PC-3 (cell line): ENCODE data around the gene RILPL2. TPM values are rescaled to one million over a fixed set of nuclear protein-coding genes. Genes with fewer than 3 reads are reported as not detected.
"Not testable (repeated sequence)": the region's sequence is repeated elsewhere in the genome, so short reads cannot be mapped to it uniquely, and the experiment has no call there.

ENCODE experiments used
- ATAC-seq: fragments of 200-7000 bp; cut with Tn5 transposase; 2 replicates; pipeline ENCODE4 v1.9.1; 2020; ENCODE audit warnings: mild to moderate bottlenecking, moderate library complexity
- BruUV-seq: library from RNA; stranded (reverse); fragments of 400-500 nt; replicated peaks from 2 replicates; lab custom pipeline; 2021; lab: Mats Ljungman, UMichigan
- CTCF ChIA-PET: fragments of 300-600 bp; sonication (Branson Sonifier 250); formaldehyde crosslinking; loops from one replicate; lab custom pipeline; 2022; ENCODE audit warnings: antibody characterized with exemption; lab: Charles Lee
- POLR2A ChIA-PET: fragments of 300-600 bp; sonication (Branson Sonifier 250); formaldehyde crosslinking; loops from one replicate; lab custom pipeline; 2022; ENCODE audit warnings: antibody characterized with exemption; ENCODE audit not compliant: unreplicated experiment; lab: Charles Lee
- DNase-seq: peaks from one replicate; pipeline ENCODE4 v3.0.0-alpha.2; 2015
- H2AFZ ChIP-seq: fragments of 300-600 bp; sonication (generic); 2 replicates; pipeline ENCODE4 v1.6.0; 2016; ENCODE audit warnings: antibody characterized with exemption, low read length
- H3F3A ChIP-seq: fragments of 300-600 bp; sonication (generic); one replicate; pipeline ENCODE4 v1.6.0; 2017; ENCODE audit warnings: antibody characterized with exemption, low read length, control low read depth, mild to moderate bottlenecking; ENCODE audit not compliant: unreplicated experiment
- H3K27ac ChIP-seq: fragments of 300-600 bp; sonication (generic); 2 replicates; pipeline ENCODE4 v1.5.1; 2016; ENCODE audit warnings: mild to moderate bottlenecking, low read length
- H3K27me3 ChIP-seq: fragments of 300-600 bp; sonication (generic); 2 replicates; pipeline ENCODE4 v1.6.1; 2016; ENCODE audit warnings: low read length, mixed read lengths
- H3K36me3 ChIP-seq: fragments of 300-600 bp; sonication (generic); 2 replicates; pipeline ENCODE4 v1.6.1; 2016; ENCODE audit warnings: low read depth, mixed run types, low read length, mixed read lengths
- H3K4me1 ChIP-seq: fragments of 300-600 bp; sonication (generic); 2 replicates; pipeline ENCODE4 v1.5.1; 2016; ENCODE audit warnings: low read length; ENCODE audit not compliant: insufficient read depth
- H3K4me2 ChIP-seq: fragments of 300-600 bp; sonication (generic); 2 replicates; pipeline ENCODE4 v1.6.0; 2016; ENCODE audit warnings: low read length
- H3K4me3 ChIP-seq: fragments of 300-600 bp; sonication (generic); 2 replicates; pipeline ENCODE4 v1.5.1; 2016; ENCODE audit warnings: mild to moderate bottlenecking, low read length, mixed read lengths
- H3K79me2 ChIP-seq: fragments of 300-600 bp; sonication (generic); 2 replicates; pipeline ENCODE4 v1.6.1; 2017; ENCODE audit warnings: low read length, mixed read lengths
- H3K9ac ChIP-seq: fragments of 300-600 bp; sonication (generic); 2 replicates; pipeline ENCODE4 v1.6.0; 2016; ENCODE audit warnings: mild to moderate bottlenecking, low read length
- H3K9me2 ChIP-seq: fragments of 300-600 bp; sonication (generic); replicated peaks from 2 replicates; pipeline ENCODE4 v1.6.1; 2016; ENCODE audit warnings: mixed run types, low read length, mixed read lengths
- H3K9me3 ChIP-seq: fragments of 300-600 bp; sonication (generic); 2 replicates; pipeline ENCODE4 v1.6.1; 2016; ENCODE audit warnings: low read length, mixed read lengths
- H4K20me1 ChIP-seq: fragments of 300-600 bp; sonication (generic); 2 replicates; pipeline ENCODE4 v1.6.1; 2016; ENCODE audit warnings: low read length, mixed read lengths
- EZH2 ChIP-seq: fragments of 300-600 bp; sonication (generic); IDR thresholded peaks from one replicate; pipeline ENCODE4 v1.6.1; 2017; ENCODE audit warnings: antibody characterized with exemption, mild to moderate bottlenecking, low read length; ENCODE audit not compliant: unreplicated experiment
- EZH2phosphoT487 ChIP-seq: fragments of 300-600 bp; sonication (generic); IDR thresholded peaks from 2 replicates; pipeline ENCODE4 v1.6.1; 2018; ENCODE audit warnings: mild to moderate bottlenecking, antibody characterized with exemption, low read length, borderline replicate concordance
- intact Hi-C: fragments of 100-400 bp; cut with micrococcal nuclease; formaldehyde crosslinking; loops from 2 replicates; pipeline ENCODE4 v1.9.0; 2023
- total RNA-seq: library from RNA; depleted of rRNA; stranded (reverse); fragments of >200 nt; gene quantifications from 2 replicates; pipeline ENCODE4 v1.2.3, GENCODE V29; 2014
- TF ChIP-seq, protein P1 (sequence below): fragments of 300-600 bp; sonication (generic); conservative IDR thresholded peaks from 2 replicates; pipeline ENCODE4 v1.5.1; 2017; ENCODE audit warnings: antibody characterized with exemption, low read depth, mild to moderate bottlenecking, low read length

Gene RILPL2
- total RNA-seq, 1 experiment from 2014 or later: 2.2 TPM

GRCh38 chr12:123371667-123372368 lies 64.7 kb downstream of the RILPL2 start:
- H3K4me1 ChIP-seq, ATAC-seq, H4K20me1 ChIP-seq, POLR2A ChIA-PET, H3F3A ChIP-seq, H2AFZ ChIP-seq, H3K9me2 ChIP-seq, H3K79me2 ChIP-seq, BruUV-seq, H3K4me2 ChIP-seq, DNase-seq, H3K4me3 ChIP-seq, H3K27ac ChIP-seq, H3K9ac ChIP-seq, H3K9me3 ChIP-seq, H3K36me3 ChIP-seq, CTCF ChIA-PET, intact Hi-C loops, H3K27me3 ChIP-seq: not testable (repeated sequence)

DNA sequence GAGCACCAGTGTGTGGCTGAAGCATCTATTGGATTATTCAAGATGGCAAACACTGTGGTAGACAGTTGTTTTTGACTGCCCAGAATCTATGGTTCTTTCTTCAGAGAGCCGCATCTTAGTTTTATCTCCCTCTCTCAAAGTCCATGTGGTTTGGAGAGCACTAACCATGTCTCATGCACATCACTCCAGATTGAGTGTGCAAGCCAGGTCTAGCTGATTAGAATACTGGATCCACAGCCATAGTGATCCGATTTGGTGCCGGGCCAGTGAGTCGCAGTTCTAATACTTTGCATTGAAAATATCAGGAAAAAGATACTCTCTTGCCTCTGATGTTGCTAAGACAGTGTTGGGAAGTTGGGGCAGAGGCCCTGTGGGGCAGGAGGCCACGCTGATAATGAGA lies 67.3 kb downstream of the RILPL2 start:
- no peak for DNase-seq

DNA sequence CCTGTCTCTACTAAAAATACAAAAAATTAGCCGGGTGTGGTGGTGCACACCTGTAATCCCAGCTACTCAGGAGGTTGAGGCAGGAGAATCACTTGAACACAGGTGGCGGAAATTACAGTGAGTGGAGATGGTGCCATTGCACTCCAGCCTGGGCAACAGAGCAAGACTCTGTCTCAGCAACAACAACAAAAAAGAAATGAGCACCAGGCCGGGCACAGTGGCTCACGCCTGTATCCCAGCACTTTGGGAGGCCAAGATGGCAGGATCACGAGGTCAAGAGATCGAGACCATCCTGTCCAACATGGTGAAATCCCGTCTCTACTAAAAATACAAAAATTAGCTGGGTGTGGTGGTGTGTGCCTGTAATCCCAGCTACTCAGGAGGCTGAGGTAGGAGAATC lies 68.1 kb downstream of the RILPL2 start:
- H2AFZ ChIP-seq, H3K9me2 ChIP-seq, CTCF ChIA-PET, H3K4me1 ChIP-seq, H3K36me3 ChIP-seq, H3F3A ChIP-seq, H3K27me3 ChIP-seq, POLR2A ChIA-PET, H3K9me3 ChIP-seq, H3K4me3 ChIP-seq, BruUV-seq, H3K4me2 ChIP-seq, H3K9ac ChIP-seq, ATAC-seq, H4K20me1 ChIP-seq, H3K27ac ChIP-seq, DNase-seq: not testable (repeated sequence)
- H3K79me2 ChIP-seq: peaks cover 12% of the 10 kb centered on the region
- intact Hi-C loops: loop anchor here (5.0 kb wide), 1 partner anchor 214 kb away; the partner anchor contains the start of gene TMED2

More for the DNA sequence above, 67.3 kb downstream of the RILPL2 start:
- H3F3A ChIP-seq: no peaks in the 10 kb centered on the region
- CTCF ChIA-PET: no interaction called here
- H3K4me2 ChIP-seq: no peak overlapping the region
- H3K36me3 ChIP-seq: no peaks in the 10 kb centered on the region
- no peak for ATAC-seq
- no peak overlapping the region for H3K4me3 ChIP-seq
- no peaks in the 10 kb centered on the region for H3K4me1 ChIP-seq
- no TSS peak for BruUV-seq
- POLR2A ChIA-PET: no interaction called here
- TF ChIP-seq EZH2phosphoT487: no peak
- TF ChIP-seq, protein P1, sequence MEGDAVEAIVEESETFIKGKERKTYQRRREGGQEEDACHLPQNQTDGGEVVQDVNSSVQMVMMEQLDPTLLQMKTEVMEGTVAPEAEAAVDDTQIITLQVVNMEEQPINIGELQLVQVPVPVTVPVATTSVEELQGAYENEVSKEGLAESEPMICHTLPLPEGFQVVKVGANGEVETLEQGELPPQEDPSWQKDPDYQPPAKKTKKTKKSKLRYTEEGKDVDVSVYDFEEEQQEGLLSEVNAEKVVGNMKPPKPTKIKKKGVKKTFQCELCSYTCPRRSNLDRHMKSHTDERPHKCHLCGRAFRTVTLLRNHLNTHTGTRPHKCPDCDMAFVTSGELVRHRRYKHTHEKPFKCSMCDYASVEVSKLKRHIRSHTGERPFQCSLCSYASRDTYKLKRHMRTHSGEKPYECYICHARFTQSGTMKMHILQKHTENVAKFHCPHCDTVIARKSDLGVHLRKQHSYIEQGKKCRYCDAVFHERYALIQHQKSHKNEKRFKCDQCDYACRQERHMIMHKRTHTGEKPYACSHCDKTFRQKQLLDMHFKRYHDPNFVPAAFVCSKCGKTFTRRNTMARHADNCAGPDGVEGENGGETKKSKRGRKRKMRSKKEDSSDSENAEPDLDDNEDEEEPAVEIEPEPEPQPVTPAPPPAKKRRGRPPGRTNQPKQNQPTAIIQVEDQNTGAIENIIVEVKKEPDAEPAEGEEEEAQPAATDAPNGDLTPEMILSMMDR: no peak
- TF ChIP-seq EZH2: no peak
- H3K79me2 ChIP-seq: peaks cover 4% of the 10 kb centered on the region
- H3K9me3 ChIP-seq: no peaks in the 10 kb centered on the region
- no peaks in the 10 kb centered on the region for H4K20me1 ChIP-seq
- H3K27ac ChIP-seq: no peak overlapping the region
- no peaks in the 10 kb centered on the region for H3K9me2 ChIP-seq
- no peak overlapping the region for H3K9ac ChIP-seq
- H3K27me3 ChIP-seq: no peaks in the 10 kb centered on the region
- no peak overlapping the region for H2AFZ ChIP-seq
- intact Hi-C loops: loop anchor here (5.0 kb wide), 1 partner anchor 213 kb away; the partner anchor contains the start of gene TMED2
